HCT116 (cell line): ENCODE data around the gene LGR6. TPM values are rescaled to one million over a fixed set of nuclear protein-coding genes. Genes with fewer than 3 reads are reported as not detected.

Source experiments
- ATAC-seq: fragments of 200-7000 bp; cut with Tn5 transposase; 2 replicates; pipeline ENCODE4 v1.9.1; 2020; ENCODE audit warnings: mild to moderate bottlenecking, moderate library complexity
- BruUV-seq: library from RNA; stranded (reverse); fragments of 400-500 nt; replicated peaks from 2 replicates; lab custom pipeline; 2021; lab: Mats Ljungman, UMichigan
- CTCF ChIA-PET: fragments of 300-600 bp; sonication (Branson Sonifier 250); formaldehyde crosslinking; loops from one replicate; lab custom pipeline; 2021; ENCODE audit warnings: antibody characterized with exemption; lab: Charles Lee
- POLR2A ChIA-PET: fragments of 300-600, 350-600 bp; sonication (Branson Sonifier 250); formaldehyde crosslinking; loops from one replicate; lab custom pipeline; 2021; ENCODE audit warnings: antibody characterized with exemption; lab: Charles Lee
- RAD21 ChIA-PET, 2 experiments: fragments of 300-600 bp; sonication (Branson Sonifier 250); formaldehyde crosslinking; loops; one replicate each; lab custom pipeline; 2023; ENCODE audit warnings: low total read pairs in 2 of 2; ENCODE audit not compliant: uncharacterized antibody in 2 of 2, unreplicated experiment in 2 of 2, low non-redundant PET in 1 of 2; lab: Charles Lee
- DNase-seq: peaks from one replicate; pipeline ENCODE4 v3.0.0-alpha.2; 2010; ENCODE audit warnings: low read depth, low spot score
- H2AFZ ChIP-seq: fragments of 200-600 bp; shearing (Covaris generic), sonication (generic); 2 replicates; pipeline ENCODE4 v1.6.1; 2017; ENCODE audit warnings: low read depth, mixed run types, mixed read lengths, antibody characterized with exemption, low read length; ENCODE audit not compliant: poor library complexity, severe bottlenecking
- H3K27ac ChIP-seq: 2 replicates; pipeline ENCODE4 v1.5.1; 2012; ENCODE audit warnings: low read depth, low read length
- H3K27me3 ChIP-seq: fragments of 200-600 bp; sonication (generic); 2 replicates; pipeline ENCODE4 v1.6.1; 2016; ENCODE audit warnings: mixed run types, low read length, mixed read lengths; ENCODE audit not compliant: insufficient read depth
- H3K36me3 ChIP-seq, 2 experiments: fragments of 200-500 bp in 1 of 2; fragments of 200-600 bp in 1 of 2; sonication (Bioruptor generic) in 1 of 2; sonication (generic) in 1 of 2; 2 replicates each; pipeline versions ENCODE4 v1.5.1 to v1.6.1; 2014 to 2016; ENCODE audit warnings: low read length in 2 of 2, inconsistent platforms in 1 of 2, mixed read lengths in 1 of 2, mixed run types in 1 of 2; ENCODE audit not compliant: insufficient read depth in 2 of 2, control insufficient read depth in 1 of 2
- H3K4me1 ChIP-seq, 2 experiments: fragments of 200-600 bp in 1 of 2; sonication (generic) in 1 of 2; 2 replicates each; pipeline versions ENCODE4 v1.5.1 to v1.6.1; 2012 to 2017; ENCODE audit warnings: low read length in 2 of 2, inconsistent platforms in 1 of 2, mild to moderate bottlenecking in 1 of 2, mixed read lengths in 1 of 2, mixed run types in 1 of 2, moderate library complexity in 1 of 2; ENCODE audit not compliant: insufficient read depth in 2 of 2, control insufficient read depth in 1 of 2
- H3K4me2 ChIP-seq: fragments of 200-600 bp; sonication (generic); 2 replicates; pipeline ENCODE4 v1.6.1; 2017; ENCODE audit warnings: mixed run types, low read length, mixed read lengths
- H3K4me3 ChIP-seq, 2 experiments: fragments of 200-600 bp in 1 of 2; sonication (generic) in 1 of 2; replicated peaks in 1 of 2; 2 replicates each; pipeline ENCODE4 v1.5.1; 2011 to 2016; ENCODE audit warnings: low read length in 2 of 2, control low read depth in 1 of 2, low read depth in 1 of 2, mild to moderate bottlenecking in 1 of 2, mixed read lengths in 1 of 2, mixed run types in 1 of 2
- H3K79me2 ChIP-seq: fragments of 200-600 bp; sonication (generic); 2 replicates; pipeline ENCODE4 v1.6.1; 2017; ENCODE audit warnings: mild to moderate bottlenecking, mixed run types, low read length, moderate library complexity, mixed read lengths; ENCODE audit not compliant: insufficient read depth
- H3K9ac ChIP-seq: fragments of 200-600 bp; sonication (generic); 2 replicates; pipeline ENCODE4 v1.6.1; 2016; ENCODE audit warnings: low read length, mixed read lengths
- H3K9me2 ChIP-seq: fragments of 200-600 bp; sonication (generic), shearing (Covaris generic); 2 replicates; pipeline ENCODE4 v1.6.1; 2017; ENCODE audit warnings: mixed run types, mild to moderate bottlenecking, moderate library complexity; ENCODE audit not compliant: insufficient read depth
- H3K9me3 ChIP-seq, 2 experiments: fragments of 200-500 bp in 1 of 2; fragments of 200-600 bp in 1 of 2; sonication (Bioruptor generic) in 1 of 2; sonication (generic) in 1 of 2; 2 replicates each; pipeline ENCODE4 v1.6.1; 2014 to 2017; ENCODE audit warnings: low read length in 2 of 2, mixed read lengths in 2 of 2, inconsistent platforms in 1 of 2, low read depth in 1 of 2, mild to moderate bottlenecking in 1 of 2, mixed run types in 1 of 2, moderate library complexity in 1 of 2; ENCODE audit not compliant: control insufficient read depth in 1 of 2, insufficient read depth in 1 of 2
- H4K20me1 ChIP-seq: fragments of 200-600 bp; sonication (generic), shearing (Covaris generic); 2 replicates; pipeline ENCODE4 v1.6.1; 2017; ENCODE audit warnings: mixed run types, mild to moderate bottlenecking, moderate library complexity; ENCODE audit not compliant: insufficient read depth
- CTCF ChIP-seq, 3 experiments: fragments of 200-600 bp in 1 of 3; sonication (generic) in 1 of 3; IDR thresholded peaks in 2 of 3; conservative IDR thresholded peaks in 1 of 3; 2 replicates each; pipeline ENCODE4 v1.5.1; 2012 to 2017; ENCODE audit warnings: low read depth in 2 of 3, low read length in 2 of 3, antibody characterized with exemption in 1 of 3, borderline replicate concordance in 1 of 3, control low read depth in 1 of 3, mild to moderate bottlenecking in 1 of 3, mixed read lengths in 1 of 3, mixed run types in 1 of 3, moderate library complexity in 1 of 3; ENCODE audit not compliant: insufficient read depth in 1 of 3
- EZH2 ChIP-seq: fragments of 200-600 bp; sonication (generic); IDR thresholded peaks from 2 replicates; pipeline ENCODE4 v1.6.1; 2017; ENCODE audit warnings: antibody characterized with exemption, mixed run types
- EZH2phosphoT487 ChIP-seq: fragments of 200-600 bp; IDR thresholded peaks from 2 replicates; pipeline ENCODE4 v1.6.1; 2018; ENCODE audit warnings: antibody characterized with exemption, borderline replicate concordance
- JUND ChIP-seq: IDR thresholded peaks from 2 replicates; pipeline ENCODE4 v1.6.1; 2012
- RAD21 ChIP-seq: IDR thresholded peaks from 2 replicates; pipeline ENCODE4 v1.6.1; 2012; ENCODE audit warnings: low read depth, mild to moderate bottlenecking
- SIN3A ChIP-seq: IDR thresholded peaks from 2 replicates; pipeline ENCODE4 v1.6.1; 2012; ENCODE audit warnings: low read depth
- SRF ChIP-seq: IDR thresholded peaks from 2 replicates; pipeline ENCODE4 v1.6.1; 2012; ENCODE audit warnings: low read depth
- TCF7L2 ChIP-seq: IDR thresholded peaks from 2 replicates; pipeline ENCODE4 v1.7.0; 2011; ENCODE audit warnings: borderline replicate concordance, inconsistent platforms; ENCODE audit not compliant: insufficient read depth, insufficient read length; ENCODE audit errors: extremely low read depth
- ZFX ChIP-seq: fragments of 450-650 bp; IDR thresholded peaks from 2 replicates; pipeline ENCODE4 v1.6.1; 2017
- intact Hi-C: fragments of 100-400 bp; cut with micrococcal nuclease; formaldehyde crosslinking; loops from 2 replicates; pipeline ENCODE4 v1.10.0; 2022
- total RNA-seq: library from RNA; stranded (reverse); gene quantifications from one replicate; pipeline ENCODE4 v1.2.1, GENCODE V29; 2021; ENCODE audit not compliant: unreplicated experiment

LGR6 gene
- total RNA-seq, 1 experiment from 2014 or later = 0.20 TPM

GRCh38 chr1:202282025-202282371, 88.4 kb downstream of the LGR6 start:
- no peak overlapping the region for H3K9ac ChIP-seq
- no peak overlapping the region for H2AFZ ChIP-seq
- no TSS peak for BruUV-seq
- ChIA-PET CTCF (no interaction called here), RAD21 (no interaction called here), POLR2A (no interaction called here)
- no peaks in the 10 kb centered on the region for H3K79me2 ChIP-seq
- no peak overlapping the region for H3K27ac ChIP-seq
- ATAC-seq (no peak), DNase-seq (no peak)
- no peaks in the 10 kb centered on the region for H4K20me1 ChIP-seq
- no peak for TF ChIP-seq ZFX
- TF ChIP-seq CTCF (IDR thresholded peaks at IDR 0.05 in 2 of 3, conservative IDR thresholded peaks at IDR 0.05 in 1 of 3; ENCODE audit: borderline replicate concordance in 1 of 3, insufficient read depth in 1 of 3, low read depth in 2 of 3, low read length in 2 of 3) = no peak
- TF ChIP-seq JUND = no peak
- no peak for TF ChIP-seq RAD21
- no peak for TF ChIP-seq TCF7L2
- TF ChIP-seq SIN3A = no peak
- TF ChIP-seq SRF = no peak
- H3K27me3 ChIP-seq = peaks cover 81% of the 10 kb centered on the region
- intact Hi-C loops = no loop called here
- no peak overlapping the region for H3K4me2 ChIP-seq
- H3K4me1 ChIP-seq = peaks cover 13 to 16% of the 10 kb centered on the region in 2 experiments
- H3K9me3 ChIP-seq = no peaks in the 10 kb centered on the region
- no peak overlapping the region for H3K4me3 ChIP-seq
- H3K9me2 ChIP-seq = no peaks in the 10 kb centered on the region
- H3K36me3 ChIP-seq = no peaks in the 10 kb centered on the region

GRCh38 chr1:202282596-202283283, 89.1 kb downstream of the LGR6 start:
- POLR2A ChIA-PET = no interaction called here
- no TSS peak for BruUV-seq
- CTCF ChIA-PET = interaction anchor here (1.1 kb wide), 1 partner anchor 90 kb away, joined by 3 read pairs; no protein-coding TSS in a partner anchor
- Histone ChIP-seq H4K20me1 (no peaks in the 10 kb centered on the region), H3K9me2 (no peaks in the 10 kb centered on the region)
- ATAC-seq = peak; percentile 15
- TF ChIP-seq EZH2 (no peak), EZH2phosphoT487 (no peak)
- TF ChIP-seq, all 23 proteins: peak for 0
- RAD21 ChIA-PET = interaction anchor here in 1 of 2 experiments (0.7 to 1.5 kb wide), 2 partner anchors 9 to 90 kb away, joined by 3 to 5 read pairs; no protein-coding TSS in a partner anchor
- Histone ChIP-seq H3K4me2 (no peak overlapping the region), H3K27ac (no peak overlapping the region), H2AFZ (no peak overlapping the region), H3K9ac (no peak overlapping the region), H3K79me2 (no peaks in the 10 kb centered on the region), H3K4me3 (no peak overlapping the region), H3K4me1 (peaks cover 13 to 16% of the 10 kb centered on the region in 2 experiments), H3K9me3 (no peaks in the 10 kb centered on the region), H3K27me3 (peaks cover 85% of the 10 kb centered on the region), H3K36me3 (no peaks in the 10 kb centered on the region)
- no peak for DNase-seq
- intact Hi-C loops = no loop called here
